ENCODE data around the gene PDCD1.
"Not testable (repeated sequence)": the region's sequence is repeated elsewhere in the genome, so short reads cannot be mapped to it uniquely, and the experiment has no call there.

PDCD1 gene

GRCh38 chr2:241858206-241859016, at the start of gene PDCD1:
TSS of gene PDCD1 (minus strand) at chr2:241858894. CDS start at chr2:241858838, 56 bp downstream.
- peak; percentile 44 to 45 for DNase-seq (ENCODE audit: low read depth in 1 of 2, low spot score in 1 of 2)

- DNase-seq (ENCODE audit: low read depth in 1 of 2, low spot score in 1 of 2): not testable (repeated sequence)
These were observed 49.1 kb upstream of the PDCD1 start for GRCh38 chr2:241907831-241908230.

- no peak for DNase-seq (ENCODE audit: low read depth in 1 of 2, low spot score in 1 of 2)
These were observed 48.3 kb upstream of the PDCD1 start for GRCh38 chr2:241906826-241907570.

- DNase-seq (ENCODE audit: low read depth in 1 of 2, low spot score in 1 of 2): not testable (repeated sequence)
These were observed 47.7 kb upstream of the PDCD1 start for GRCh38 chr2:241906378-241906770.

- no peak for DNase-seq (ENCODE audit: low read depth in 1 of 2, low spot score in 1 of 2)
These were observed 47.2 kb upstream of the PDCD1 start for GRCh38 chr2:241905716-241906377.

- DNase-seq (ENCODE audit: low read depth in 1 of 2, low spot score in 1 of 2): no peak
These were observed 46.4 kb upstream of the PDCD1 start for GRCh38 chr2:241904791-241905710.

- DNase-seq (ENCODE audit: low read depth in 1 of 2, low spot score in 1 of 2): no peak
These were observed 45.5 kb upstream of the PDCD1 start for GRCh38 chr2:241904011-241904718.

GRCh38 chr2:241903121-241904010, 44.7 kb upstream of the PDCD1 start:
- DNase-seq (ENCODE audit: low read depth in 1 of 2, low spot score in 1 of 2): no peak

- DNase-seq (ENCODE audit: low read depth in 1 of 2, low spot score in 1 of 2): no peak
These were observed 43.8 kb upstream of the PDCD1 start for GRCh38 chr2:241902357-241902991.

GRCh38 chr2:241901500-241902351, 43.0 kb upstream of the PDCD1 start:
- no peak for DNase-seq (ENCODE audit: low read depth in 1 of 2, low spot score in 1 of 2)

- DNase-seq (ENCODE audit: low read depth in 1 of 2, low spot score in 1 of 2): no peak
These were observed 42.3 kb upstream of the PDCD1 start for GRCh38 chr2:241901018-241901380.

- no peak for DNase-seq (ENCODE audit: low read depth in 1 of 2, low spot score in 1 of 2)
These were observed 41.7 kb upstream of the PDCD1 start for GRCh38 chr2:241900251-241901017.

- no peak for DNase-seq (ENCODE audit: low read depth in 1 of 2, low spot score in 1 of 2)
These were observed 40.0 kb upstream of the PDCD1 start for GRCh38 chr2:241898463-241899270.

- no peak for DNase-seq (ENCODE audit: low read depth in 1 of 2, low spot score in 1 of 2)
These were observed 38.7 kb upstream of the PDCD1 start for GRCh38 chr2:241897231-241897916.

- no peak for DNase-seq (ENCODE audit: low read depth in 1 of 2, low spot score in 1 of 2)
These were observed 38.1 kb upstream of the PDCD1 start for GRCh38 chr2:241896746-241897201.
